ENCODE results near the gene LAD1. TPM values are rescaled to one million over a fixed set of nuclear protein-coding genes. Genes with fewer than 3 reads are reported as not detected.
A peak's percentile ranks its signal among the peaks of the same experiment; 100 is the strongest.

LAD1 gene
- total RNA-seq, 1 donor from 2014 or later, result 0.43 TPM

GRCh38 chr1:201349092-201349491 is 50.0 kb downstream of the LAD1 start:
- Histone ChIP-seq H3K4me1 (no peaks in the 10 kb centered on the region), H3K9me3 (no peaks in the 10 kb centered on the region), H3K27me3 (no peaks in the 10 kb centered on the region), H3K4me3 (no peak overlapping the region), H3K27ac (no peak overlapping the region), H3K36me3 (no peaks in the 10 kb centered on the region)
- intact Hi-C loops (cut with DNase I), result loop anchor here (5.0 kb wide), 1 partner anchor 163 kb away; no protein-coding TSS in a partner anchor
- no peak for DNase-seq (ENCODE audit: low spot score in 2 of 2)
- TF ChIP-seq, protein P1, sequence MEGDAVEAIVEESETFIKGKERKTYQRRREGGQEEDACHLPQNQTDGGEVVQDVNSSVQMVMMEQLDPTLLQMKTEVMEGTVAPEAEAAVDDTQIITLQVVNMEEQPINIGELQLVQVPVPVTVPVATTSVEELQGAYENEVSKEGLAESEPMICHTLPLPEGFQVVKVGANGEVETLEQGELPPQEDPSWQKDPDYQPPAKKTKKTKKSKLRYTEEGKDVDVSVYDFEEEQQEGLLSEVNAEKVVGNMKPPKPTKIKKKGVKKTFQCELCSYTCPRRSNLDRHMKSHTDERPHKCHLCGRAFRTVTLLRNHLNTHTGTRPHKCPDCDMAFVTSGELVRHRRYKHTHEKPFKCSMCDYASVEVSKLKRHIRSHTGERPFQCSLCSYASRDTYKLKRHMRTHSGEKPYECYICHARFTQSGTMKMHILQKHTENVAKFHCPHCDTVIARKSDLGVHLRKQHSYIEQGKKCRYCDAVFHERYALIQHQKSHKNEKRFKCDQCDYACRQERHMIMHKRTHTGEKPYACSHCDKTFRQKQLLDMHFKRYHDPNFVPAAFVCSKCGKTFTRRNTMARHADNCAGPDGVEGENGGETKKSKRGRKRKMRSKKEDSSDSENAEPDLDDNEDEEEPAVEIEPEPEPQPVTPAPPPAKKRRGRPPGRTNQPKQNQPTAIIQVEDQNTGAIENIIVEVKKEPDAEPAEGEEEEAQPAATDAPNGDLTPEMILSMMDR (IDR thresholded peaks at IDR 0.05), result no peak

- intact Hi-C loops (cut with DNase I), result loop anchor here (5.0 kb wide), 1 partner anchor 164 kb away; no protein-coding TSS in a partner anchor
- TF ChIP-seq, protein P1 (IDR thresholded peaks at IDR 0.05), result peak in 1 of 3 experiments; percentile 40
- no peak overlapping the region for H3K4me3 ChIP-seq
- DNase-seq (ENCODE audit: low spot score in 2 of 2), result no peak
- H3K36me3 ChIP-seq, result no peaks in the 10 kb centered on the region
- no peaks in the 10 kb centered on the region for H3K4me1 ChIP-seq
- H3K27me3 ChIP-seq, result no peaks in the 10 kb centered on the region
- no peak overlapping the region for H3K27ac ChIP-seq
- H3K9me3 ChIP-seq, result no peaks in the 10 kb centered on the region
These were observed 50.9 kb downstream of the LAD1 start for GRCh38 chr1:201348211-201348566.

DNA sequence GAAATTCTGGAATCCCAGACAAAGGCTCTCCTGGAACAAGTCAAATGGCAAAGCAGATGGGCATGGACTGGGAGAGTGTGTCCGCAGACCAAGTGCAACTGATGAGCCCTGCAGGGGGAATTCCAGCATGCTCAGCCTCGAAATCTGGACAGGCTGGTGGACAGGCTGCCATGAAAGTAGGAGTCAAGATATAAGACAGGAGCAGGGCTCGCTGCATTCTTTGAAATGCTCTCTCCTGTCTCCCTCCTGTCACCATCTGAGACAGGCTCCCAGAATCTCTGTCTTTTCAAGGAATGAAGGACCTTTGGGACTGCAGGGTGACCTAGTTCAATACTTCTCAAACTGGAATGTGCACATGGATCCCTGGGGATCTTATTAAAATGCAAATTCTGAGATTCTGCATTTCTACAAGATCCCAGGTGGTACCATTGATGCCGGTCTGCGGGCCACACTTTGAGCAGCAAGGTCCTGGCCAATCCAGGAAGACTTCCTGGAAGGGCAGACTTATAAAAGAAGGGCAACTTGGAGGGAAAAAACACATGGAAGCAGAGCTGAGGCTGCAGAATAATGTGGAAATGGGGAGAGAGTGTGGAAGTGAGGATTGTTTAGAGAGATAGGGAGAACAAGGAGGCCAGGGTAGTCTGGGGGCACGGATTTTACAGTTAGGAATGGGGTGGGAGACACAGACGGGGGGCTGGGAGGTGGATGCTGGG is 51.5 kb downstream of the LAD1 start:
- no peaks in the 10 kb centered on the region for H3K36me3 ChIP-seq
- intact Hi-C loops (cut with DNase I), result loop anchor here (5.0 kb wide), 1 partner anchor 165 kb away; no protein-coding TSS in a partner anchor
- H3K4me1 ChIP-seq, result no peaks in the 10 kb centered on the region
- no peaks in the 10 kb centered on the region for H3K27me3 ChIP-seq
- no peak overlapping the region for H3K4me3 ChIP-seq
- TF ChIP-seq, protein P1 (IDR thresholded peaks at IDR 0.05), result no peak
- DNase-seq (ENCODE audit: low spot score in 2 of 2), result no peak
- H3K27ac ChIP-seq, result no peak overlapping the region
- H3K9me3 ChIP-seq, result no peaks in the 10 kb centered on the region

GRCh38 chr1:201346987-201347386 is 52.1 kb downstream of the LAD1 start:
- Histone ChIP-seq H3K36me3 (no peaks in the 10 kb centered on the region), H3K27ac (no peak overlapping the region), H3K27me3 (no peaks in the 10 kb centered on the region), H3K4me3 (no peak overlapping the region), H3K4me1 (no peaks in the 10 kb centered on the region), H3K9me3 (no peaks in the 10 kb centered on the region)
- DNase-seq (ENCODE audit: low spot score in 2 of 2), result no peak
- TF ChIP-seq, protein P1 (IDR thresholded peaks at IDR 0.05), result no peak
- intact Hi-C loops (cut with DNase I), result loop anchor here (5.0 kb wide), 1 partner anchor 165 kb away; no protein-coding TSS in a partner anchor

- Histone ChIP-seq H3K9me3 (no peaks in the 10 kb centered on the region), H3K4me3 (no peak overlapping the region), H3K27me3 (no peaks in the 10 kb centered on the region), H3K27ac (no peak overlapping the region), H3K36me3 (no peaks in the 10 kb centered on the region), H3K4me1 (no peaks in the 10 kb centered on the region)
- no peak for DNase-seq (ENCODE audit: low spot score in 2 of 2)
- intact Hi-C loops (cut with DNase I), result loop anchor here (5.0 kb wide), 1 partner anchor 166 kb away; no protein-coding TSS in a partner anchor
- TF ChIP-seq, protein P1 (IDR thresholded peaks at IDR 0.05), result peak in 2 of 3 experiments; percentile 15 to 40
These were observed 52.7 kb downstream of the LAD1 start for GRCh38 chr1:201346337-201346939.

Measured in ascending aorta (tissue), 2 donors.